Osteoblast (primary cell): ENCODE results near the gene GLB1L3. TPM values are rescaled to one million over a fixed set of nuclear protein-coding genes. Genes with fewer than 3 reads are reported as not detected.

Experiments used
- DNase-seq: peaks from one replicate; pipeline ENCODE4 v3.0.0; 2011; ENCODE audit warnings: low spot score, mixed read lengths; ENCODE audit not compliant: insufficient read length; ENCODE audit errors: missing footprints
- H2AFZ ChIP-seq: 2 replicates; pipeline ENCODE4 v1.6.0; 2011; ENCODE audit warnings: mild to moderate bottlenecking, low read length
- H3K27ac ChIP-seq: 2 replicates; pipeline ENCODE4 v1.5.1; 2011; ENCODE audit warnings: mild to moderate bottlenecking, low read depth, low read length, moderate library complexity
- H3K27me3 ChIP-seq: 2 replicates; pipeline ENCODE4 v1.6.0; 2012; ENCODE audit warnings: mild to moderate bottlenecking, control low read depth, inconsistent platforms, low read length, moderate library complexity; ENCODE audit not compliant: insufficient read depth
- H3K36me3 ChIP-seq: 2 replicates; pipeline ENCODE4 v1.5.1; 2011; ENCODE audit warnings: mild to moderate bottlenecking, low read length, control low read depth, moderate library complexity; ENCODE audit not compliant: insufficient read depth
- H3K4me1 ChIP-seq: 2 replicates; pipeline ENCODE4 v1.5.1; 2011; ENCODE audit warnings: mild to moderate bottlenecking, low read length, control low read depth, moderate library complexity; ENCODE audit not compliant: insufficient read depth
- H3K4me2 ChIP-seq: 2 replicates; pipeline ENCODE4 v1.6.0; 2011; ENCODE audit warnings: mild to moderate bottlenecking, low read length; ENCODE audit not compliant: insufficient read depth
- H3K4me3 ChIP-seq: fragments of 200-600 bp; sonication (generic); 3 replicates; pipeline ENCODE4 v1.5.1; 2012; ENCODE audit warnings: mild to moderate bottlenecking, low read length, inconsistent platforms; ENCODE audit not compliant: insufficient read depth
- H3K79me2 ChIP-seq: 2 replicates; pipeline ENCODE4 v1.6.0; 2012; ENCODE audit warnings: mild to moderate bottlenecking, low read length, control low read depth, inconsistent platforms; ENCODE audit not compliant: insufficient read depth
- H3K9me3 ChIP-seq: 2 replicates; pipeline ENCODE4 v1.5.1; 2011; ENCODE audit warnings: low read depth, low read length, control low read depth
- H4K20me1 ChIP-seq: 2 replicates; pipeline ENCODE4 v1.6.0; 2012; ENCODE audit warnings: mild to moderate bottlenecking, low read length, control low read depth; ENCODE audit not compliant: insufficient read depth
- total RNA-seq: library from RNA; depleted of rRNA; stranded (reverse); fragments of >200 nt; gene quantifications from 2 replicates; pipeline ENCODE4 v1.2.3, GENCODE V29; 2012
- TF ChIP-seq, protein P1 (sequence below): IDR thresholded peaks from 2 replicates; pipeline ENCODE4 v1.5.1; 2011; ENCODE audit warnings: mild to moderate bottlenecking, low read depth, low read length, moderate library complexity; ENCODE audit errors: extremely low read depth

GLB1L3 gene
- total RNA-seq = not detected in 2 replicates

DNA sequence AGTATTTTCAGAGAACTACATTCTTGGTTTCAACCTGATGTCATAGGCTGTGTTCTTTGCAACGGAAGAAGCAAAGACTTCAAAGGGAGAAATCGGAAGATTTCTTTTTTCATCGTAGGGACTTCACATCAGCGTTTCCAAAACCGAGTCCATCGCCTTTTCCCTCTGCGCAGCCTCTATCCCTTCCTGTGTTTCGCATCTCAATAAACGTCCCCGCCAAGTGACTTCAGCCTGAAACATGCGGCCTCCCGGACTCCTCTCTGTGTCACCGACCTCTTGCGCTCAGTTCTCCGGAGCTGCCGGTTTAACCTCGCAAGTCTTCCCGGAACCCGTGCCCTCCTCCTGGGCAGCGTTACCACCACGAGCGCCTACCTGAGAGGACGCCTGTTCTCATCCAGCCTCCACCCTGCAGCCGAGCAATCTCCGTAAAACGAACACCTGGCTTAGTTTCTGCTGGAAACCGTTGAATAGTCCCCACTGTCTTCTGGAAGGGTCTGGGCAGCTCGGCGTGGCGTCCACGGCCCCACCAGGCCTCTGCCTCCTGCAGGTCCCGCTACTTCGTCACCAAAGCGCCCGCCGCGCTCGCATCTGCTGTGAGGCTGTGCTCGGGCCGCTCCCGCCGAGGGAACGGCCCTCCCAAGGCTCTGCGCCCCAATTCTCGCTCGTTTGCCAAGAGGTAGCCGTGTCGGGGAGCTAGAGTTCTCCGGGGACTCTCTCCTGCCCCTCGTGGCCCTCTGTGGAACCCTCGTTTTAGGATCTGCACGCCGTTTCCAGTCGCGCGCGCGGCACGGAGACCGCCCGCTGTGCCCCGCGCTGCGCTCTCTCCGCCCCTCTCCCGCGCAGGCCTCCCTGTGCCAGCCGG, at the start of gene GLB1L3:
Gene GLB1L3, plus strand, starts transcription at position 846 of the 862 bp plus-strand sequence. CDS start 362 bp downstream, outside the sequence.
- Histone ChIP-seq H3K4me3 (peak within 1 kb of the TSS; percentile 37), H3K4me2 (peak within 1 kb of the TSS; percentile 18), H3K4me1 (no peaks in the 10 kb centered on the region), H2AFZ (peak within 1 kb of the TSS; percentile 35), H3K9me3 (peaks cover 2% of the 10 kb centered on the region), H3K36me3 (no peaks in the 10 kb centered on the region), H3K79me2 (no peaks in the 10 kb centered on the region), H4K20me1 (no peaks in the 10 kb centered on the region), H3K27me3 (peaks cover 69% of the 10 kb centered on the region), H3K27ac (no peak within 1 kb of the TSS)
- DNase-seq = peak; percentile 85
- TF ChIP-seq, protein P1, sequence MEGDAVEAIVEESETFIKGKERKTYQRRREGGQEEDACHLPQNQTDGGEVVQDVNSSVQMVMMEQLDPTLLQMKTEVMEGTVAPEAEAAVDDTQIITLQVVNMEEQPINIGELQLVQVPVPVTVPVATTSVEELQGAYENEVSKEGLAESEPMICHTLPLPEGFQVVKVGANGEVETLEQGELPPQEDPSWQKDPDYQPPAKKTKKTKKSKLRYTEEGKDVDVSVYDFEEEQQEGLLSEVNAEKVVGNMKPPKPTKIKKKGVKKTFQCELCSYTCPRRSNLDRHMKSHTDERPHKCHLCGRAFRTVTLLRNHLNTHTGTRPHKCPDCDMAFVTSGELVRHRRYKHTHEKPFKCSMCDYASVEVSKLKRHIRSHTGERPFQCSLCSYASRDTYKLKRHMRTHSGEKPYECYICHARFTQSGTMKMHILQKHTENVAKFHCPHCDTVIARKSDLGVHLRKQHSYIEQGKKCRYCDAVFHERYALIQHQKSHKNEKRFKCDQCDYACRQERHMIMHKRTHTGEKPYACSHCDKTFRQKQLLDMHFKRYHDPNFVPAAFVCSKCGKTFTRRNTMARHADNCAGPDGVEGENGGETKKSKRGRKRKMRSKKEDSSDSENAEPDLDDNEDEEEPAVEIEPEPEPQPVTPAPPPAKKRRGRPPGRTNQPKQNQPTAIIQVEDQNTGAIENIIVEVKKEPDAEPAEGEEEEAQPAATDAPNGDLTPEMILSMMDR = no peak

GRCh38 chr11:134226806-134227325, 49.3 kb upstream of the GLB1L3 start:
- Histone ChIP-seq H3K9me3 (no peaks in the 10 kb centered on the region), H3K27ac (no peak overlapping the region), H3K36me3 (peaks cover 3% of the 10 kb centered on the region), H3K4me1 (peaks cover 20% of the 10 kb centered on the region), H2AFZ (no peak overlapping the region), H3K4me3 (peak overlapping the region; percentile 97), H4K20me1 (peaks cover 56% of the 10 kb centered on the region), H3K4me2 (peak overlapping the region; percentile 99), H3K79me2 (peaks cover 86% of the 10 kb centered on the region), H3K27me3 (no peaks in the 10 kb centered on the region)
- peak; percentile 69 for DNase-seq
- TF ChIP-seq, protein P1 = no peak

GRCh38 chr11:134228625-134229024, 47.6 kb upstream of the GLB1L3 start:
- H2AFZ ChIP-seq = no peak overlapping the region
- peaks cover 3% of the 10 kb centered on the region for H3K36me3 ChIP-seq
- H3K4me2 ChIP-seq = no peak overlapping the region
- TF ChIP-seq, protein P1 = no peak
- H4K20me1 ChIP-seq = peaks cover 70% of the 10 kb centered on the region
- H3K4me3 ChIP-seq = no peak overlapping the region
- no peak for DNase-seq
- H3K9me3 ChIP-seq = no peaks in the 10 kb centered on the region
- no peaks in the 10 kb centered on the region for H3K27me3 ChIP-seq
- no peak overlapping the region for H3K27ac ChIP-seq
- H3K79me2 ChIP-seq = peaks cover 83% of the 10 kb centered on the region
- H3K4me1 ChIP-seq = peaks cover 12% of the 10 kb centered on the region

DNA sequence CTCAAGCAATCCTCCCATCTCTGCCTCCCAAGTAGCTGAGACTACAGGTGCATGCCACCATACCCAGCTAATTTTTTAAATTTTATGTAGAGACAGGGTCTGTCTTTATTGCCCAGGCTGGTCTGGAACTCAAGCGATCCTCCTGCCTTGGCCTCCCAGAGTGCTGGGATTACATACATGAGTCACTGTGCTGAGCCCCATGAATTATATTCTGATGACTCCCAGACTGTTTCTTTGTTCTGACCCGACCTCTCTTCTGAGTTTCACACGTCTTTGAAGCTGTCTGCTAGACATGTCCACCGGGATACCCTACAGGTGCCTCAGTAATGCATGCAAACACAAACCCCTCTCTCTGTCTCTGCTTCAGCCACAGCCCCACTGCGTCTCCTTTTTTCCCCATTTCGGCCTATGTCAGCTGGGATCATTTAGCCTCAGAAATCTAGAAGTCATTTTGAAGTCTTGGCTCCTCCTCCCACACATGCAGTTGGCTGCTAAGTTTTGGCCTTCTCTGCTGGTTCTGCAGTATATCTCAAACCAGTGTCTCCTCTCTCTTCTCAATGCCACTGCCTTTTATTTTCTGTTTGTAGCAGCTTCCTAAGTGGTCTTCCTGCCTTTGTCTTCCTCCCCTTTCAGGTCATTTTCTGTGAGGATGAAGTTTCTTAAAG, 46.9 kb upstream of the GLB1L3 start:
- H3K4me2 ChIP-seq = no peak overlapping the region
- H3K9me3 ChIP-seq = no peaks in the 10 kb centered on the region
- peaks cover 87% of the 10 kb centered on the region for H3K79me2 ChIP-seq
- TF ChIP-seq, protein P1 = no peak
- DNase-seq = no peak
- no peaks in the 10 kb centered on the region for H3K27me3 ChIP-seq
- H3K4me1 ChIP-seq = peaks cover 10% of the 10 kb centered on the region
- H3K27ac ChIP-seq = no peak overlapping the region
- H4K20me1 ChIP-seq = peaks cover 75% of the 10 kb centered on the region
- no peak overlapping the region for H2AFZ ChIP-seq
- no peak overlapping the region for H3K4me3 ChIP-seq
- H3K36me3 ChIP-seq = peaks cover 6% of the 10 kb centered on the region
